ENCODE measurements around the gene MYCN. TPM values are rescaled to one million over a fixed set of nuclear protein-coding genes. Genes with fewer than 3 reads are reported as not detected.

The MYCN gene
- total and polyA plus RNA-seq, 2 of the 8 experiments (the other 6 are each of a cell fraction or from before 2014, with no cell fraction given), result 87.8 to 137 TPM

DNA sequence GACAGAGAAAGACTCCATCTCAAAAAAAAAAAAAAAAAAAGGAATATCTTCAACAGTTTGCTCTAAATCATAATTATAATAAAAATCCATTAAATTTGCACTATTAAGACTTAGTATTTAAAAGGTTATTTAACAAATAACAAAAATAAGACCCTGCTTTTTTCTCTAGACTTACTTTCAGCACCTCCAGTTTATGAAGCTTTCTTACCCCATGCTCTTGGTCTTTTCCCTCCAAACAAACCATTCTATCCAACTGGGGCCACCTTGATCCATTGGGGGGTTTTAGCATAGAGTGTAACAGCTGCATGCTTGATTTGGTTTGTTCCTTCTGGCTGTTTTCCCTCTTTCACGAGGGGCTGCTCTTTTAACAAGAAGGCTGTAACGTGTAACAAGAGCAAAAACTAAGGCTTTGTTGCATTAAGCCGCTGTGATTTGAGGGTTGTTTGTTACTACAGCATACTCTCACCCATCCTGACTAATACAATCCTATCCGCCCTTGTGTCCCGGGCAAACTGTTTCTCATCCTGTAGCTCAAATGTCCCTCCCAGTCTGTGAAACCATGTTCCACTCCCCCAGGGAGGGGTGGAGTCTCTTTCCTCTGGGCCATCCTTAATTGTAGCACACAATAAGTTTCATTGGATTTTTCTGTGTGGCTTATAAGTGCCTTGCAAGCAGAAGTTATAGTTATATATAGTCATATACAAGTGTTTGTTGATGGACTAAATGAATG is 9.6 kb upstream of the MYCN start:
- no peak overlapping the region for H2AFZ ChIP-seq (ENCODE audit: low read length)
- H2AK5ac ChIP-seq (ENCODE audit: low read depth, low read length), result no peak overlapping the region
- no peaks in the 10 kb centered on the region for H3K36me3 ChIP-seq (ENCODE audit: control insufficient read depth in 2 of 4, insufficient read depth in 4 of 4, low read length in 3 of 4)
- no peaks in the 10 kb centered on the region for H3K79me1 ChIP-seq (ENCODE audit: low read depth, low read length)
- no peak overlapping the region for H3K18ac ChIP-seq (ENCODE audit: extremely low read depth, low read length)
- CTCF ChIA-PET (ENCODE audit: partially characterized antibody), result interaction anchor here (0.8 to 3.2 kb wide), 9 partner anchors 9 to 288 kb away, joined by 3 to 10 read pairs (median 4); no protein-coding TSS in a partner anchor
- no peak overlapping the region for H2BK20ac ChIP-seq (ENCODE audit: low read length)
- no peak overlapping the region for H3K56ac ChIP-seq (replicated peaks; ENCODE audit: insufficient read length, low read depth, low read length)
- H4K5ac ChIP-seq (ENCODE audit: insufficient read length, low read depth, low read length), result no peak overlapping the region
- DNase-seq (ENCODE audit: low read depth in 1 of 2, low spot score in 2 of 2) (no peak), FAIRE-seq (no peak)
- no peak overlapping the region for H4K91ac ChIP-seq (replicated peaks; ENCODE audit: insufficient read length, low read length)
- H3K4me1 ChIP-seq (replicated peaks in 1 of 4; ENCODE audit: control insufficient read depth in 3 of 4, insufficient read depth in 4 of 4, low read length in 3 of 4), result peaks cover 0 to 3% (median under 1%) of the 10 kb centered on the region in 4 experiments; a peak in 1 of 7 replicates
- H2BK120ac ChIP-seq (replicated peaks; ENCODE audit: low read depth, low read length), result no peak overlapping the region
- no peak overlapping the region for H3K4me3 ChIP-seq (ENCODE audit: extremely low read depth in 1 of 4, insufficient read depth in 2 of 4, low read depth in 3 of 4, low read length in 4 of 4)
- POLR2A ChIA-PET (ENCODE audit: partially characterized antibody), result no interaction called here
- H2BK5ac ChIP-seq (ENCODE audit: low read depth, low read length), result no peak overlapping the region
- no peak overlapping the region for H3K4ac ChIP-seq (replicated peaks; ENCODE audit: insufficient read length, low read depth, low read length)
- H3K4me2 ChIP-seq (ENCODE audit: insufficient read depth in 1 of 2, low read depth in 2 of 2, low read length in 2 of 2), result no peak overlapping the region
- no peak overlapping the region for H3K23ac ChIP-seq (ENCODE audit: insufficient read length)
- H4K20me1 ChIP-seq (replicated peaks in 1 of 2; ENCODE audit: control insufficient read depth in 1 of 2, insufficient read depth in 2 of 2, low read length in 2 of 2), result no peaks in the 10 kb centered on the region
- no peaks in the 10 kb centered on the region; the same call in 1 of the 2 replicates for H3K23me2 ChIP-seq (ENCODE audit: low read depth, low read length)
- H2BK12ac ChIP-seq (ENCODE audit: low read depth, low read length), result 0 out of 2 replicates have a peak overlapping the region, but pooled peaks have one; percentile 13
- H4K8ac ChIP-seq (ENCODE audit: extremely low read depth, insufficient read depth, low read length), result no peak overlapping the region
- no peak overlapping the region for H3K27ac ChIP-seq (ENCODE audit: low read depth, low read length)
- no peak overlapping the region for H2BK15ac ChIP-seq (ENCODE audit: low read length)
- H3K9me3 ChIP-seq (ENCODE audit: insufficient read depth in 2 of 2, low read depth in 1 of 2, low read length in 1 of 2), result peaks cover 2 to 3% of the 10 kb centered on the region in 2 experiments; a peak in 1 of 4 replicates
- no peaks in the 10 kb centered on the region for H3K27me3 ChIP-seq (replicated peaks in 1 of 4; ENCODE audit: control insufficient read depth in 3 of 4, extremely low read depth in 1 of 4, insufficient read depth in 3 of 4, low read length in 3 of 4)
- H3K79me2 ChIP-seq (ENCODE audit: control insufficient read depth in 1 of 2, insufficient read depth in 2 of 2, low read length in 2 of 2), result no peaks in the 10 kb centered on the region
- WGBS, 2 experiments (ENCODE audit: extremely low coverage in 1 of 2, insufficient coverage in 1 of 2, insufficient read length in 1 of 2, insufficient replicate concordance in 2 of 2, low coverage in 1 of 2, low lambda C conversion rate in 2 of 2, missing lambda C conversion rate in 1 of 2), result 89% methylated on average over 5 of the region's 5 CpGs; no CpG with 5 or more reads in 1 of the 2 experiments
- no peak overlapping the region for H3K14ac ChIP-seq (ENCODE audit: insufficient read length)
- H3K9ac ChIP-seq (replicated peaks in 1 of 4; ENCODE audit: extremely low read depth in 1 of 4, low read depth in 3 of 4, low read length in 3 of 4), result no peak overlapping the region
- TF ChIP-seq HDAC2 (IDR thresholded peaks at IDR 0.05; ENCODE audit: borderline replicate concordance in 1 of 2, low read depth in 2 of 2, low read length in 2 of 2) (no peak), RAD21 (IDR thresholded peaks at IDR 0.05 in 1 of 2, conservative IDR thresholded peaks at IDR 0.05 in 1 of 2; ENCODE audit: low read depth in 2 of 2, low read length in 2 of 2) (no peak), SUZ12 (IDR thresholded peaks at IDR 0.05; ENCODE audit: low read length) (no peak), JUND (IDR thresholded peaks at IDR 0.05; ENCODE audit: low read length) (no peak), HDAC6 (IDR thresholded peaks at IDR 0.05; ENCODE audit: low read depth, low read length) (no peak), SAP30 (IDR thresholded peaks at IDR 0.05; ENCODE audit: insufficient read depth, insufficient replicate concordance, low read length) (no peak), CTBP2 (IDR thresholded peaks at IDR 0.05; ENCODE audit: borderline replicate concordance, insufficient read depth, insufficient read length, low read length) (no peak)
- TF ChIP-seq, protein P1, sequence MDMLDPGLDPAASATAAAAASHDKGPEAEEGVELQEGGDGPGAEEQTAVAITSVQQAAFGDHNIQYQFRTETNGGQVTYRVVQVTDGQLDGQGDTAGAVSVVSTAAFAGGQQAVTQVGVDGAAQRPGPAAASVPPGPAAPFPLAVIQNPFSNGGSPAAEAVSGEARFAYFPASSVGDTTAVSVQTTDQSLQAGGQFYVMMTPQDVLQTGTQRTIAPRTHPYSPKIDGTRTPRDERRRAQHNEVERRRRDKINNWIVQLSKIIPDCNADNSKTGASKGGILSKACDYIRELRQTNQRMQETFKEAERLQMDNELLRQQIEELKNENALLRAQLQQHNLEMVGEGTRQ (IDR thresholded peaks at IDR 0.05; ENCODE audit: low read length), result no peak
- TF ChIP-seq, protein P2, sequence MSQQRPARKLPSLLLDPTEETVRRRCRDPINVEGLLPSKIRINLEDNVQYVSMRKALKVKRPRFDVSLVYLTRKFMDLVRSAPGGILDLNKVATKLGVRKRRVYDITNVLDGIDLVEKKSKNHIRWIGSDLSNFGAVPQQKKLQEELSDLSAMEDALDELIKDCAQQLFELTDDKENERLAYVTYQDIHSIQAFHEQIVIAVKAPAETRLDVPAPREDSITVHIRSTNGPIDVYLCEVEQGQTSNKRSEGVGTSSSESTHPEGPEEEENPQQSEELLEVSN (IDR thresholded peaks at IDR 0.05), result no peak
